GM18951 (cell line): ENCODE data around the gene HYOU1.
"Not testable (repeated sequence)": the region's sequence is repeated elsewhere in the genome, so short reads cannot be mapped to it uniquely, and the experiment has no call there.

Experiments used
- POLR2A ChIP-seq: IDR thresholded peaks from 4 replicates; pipeline ENCODE4 v1.6.1; 2011; ENCODE audit warnings: mild to moderate bottlenecking; ENCODE audit not compliant: insufficient read length, insufficient read depth; ENCODE audit errors: extremely low read depth
- in situ Hi-C: fragments of 300-500 bp; cut with MboI; formaldehyde crosslinking; loops from one replicate; pipeline ENCODE4 v1.12.0; 2022; ENCODE audit warnings: low sequenced_read_pairs, mixed read lengths, inconsistent platforms; ENCODE audit not compliant: unreplicated experiment

The HYOU1 gene

DNA sequence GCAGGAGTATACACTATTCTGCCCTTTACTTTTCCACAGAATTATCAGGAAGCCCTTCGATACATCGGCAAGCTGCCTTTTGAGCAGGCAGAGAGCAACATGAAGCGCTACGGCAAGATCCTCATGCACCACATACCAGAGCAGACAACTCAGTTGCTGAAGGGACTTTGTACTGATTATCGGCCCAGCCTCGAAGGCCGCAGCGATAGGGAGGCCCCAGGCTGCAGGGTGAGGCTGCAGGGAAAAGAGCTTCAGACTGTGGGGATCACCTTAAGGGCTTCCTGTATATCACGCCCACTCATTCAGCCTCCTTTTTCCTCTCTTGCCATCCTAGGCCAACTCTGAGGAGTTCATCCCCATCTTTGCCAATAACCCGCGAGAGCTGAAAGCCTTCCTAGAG, 20.8 kb upstream of the HYOU1 start:
- TF ChIP-seq POLR2A = no peak
- in situ Hi-C loops = no loop called here

DNA sequence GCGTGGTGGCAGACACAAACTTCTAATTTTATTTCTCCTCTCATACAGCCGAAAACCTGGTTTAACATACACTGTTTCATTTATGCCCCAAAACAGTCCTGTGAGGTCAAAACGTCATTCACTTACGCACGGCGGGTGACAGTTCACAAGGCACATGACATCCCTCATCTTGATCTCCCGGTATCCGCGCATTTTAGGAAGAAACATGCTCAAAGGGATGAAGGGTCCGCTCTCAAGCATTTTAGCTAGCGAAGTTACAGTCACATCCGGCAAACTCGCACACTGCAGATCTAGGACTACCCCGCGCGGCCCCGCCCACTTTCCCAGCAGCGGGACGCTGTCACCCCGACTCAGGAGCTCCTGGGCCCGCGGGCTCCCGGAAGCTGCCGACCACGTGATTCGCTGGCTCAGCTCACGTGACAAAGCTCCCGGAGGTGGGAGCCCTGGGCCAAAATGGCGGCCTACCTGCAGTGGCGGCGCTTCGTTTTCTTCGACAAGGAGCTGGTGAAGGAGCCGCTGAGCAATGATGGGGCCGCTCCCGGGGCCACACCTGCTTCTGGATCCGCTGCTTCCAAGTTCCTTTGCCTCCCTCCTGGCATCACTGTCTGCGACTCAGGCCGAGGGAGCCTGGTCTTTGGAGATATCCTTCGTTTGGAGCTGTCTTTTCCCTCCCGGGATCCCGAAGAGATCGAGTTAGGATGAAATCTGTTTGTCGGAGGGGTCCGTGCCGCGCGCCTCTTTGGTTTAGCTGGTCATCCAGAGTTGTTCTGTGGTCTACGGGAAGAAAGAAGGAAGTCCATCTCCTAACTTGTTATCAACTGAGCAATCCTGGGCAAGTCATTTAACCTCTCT, 10.6 kb upstream of the HYOU1 start, which contains the start of gene VPS11:
Gene VPS11 (plus strand): TSS at position 448 of the 852 bp plus-strand sequence. CDS start 6 bp downstream, at position 454.
- in situ Hi-C loops = no loop called here
- TF ChIP-seq POLR2A = peak; percentile 85

DNA sequence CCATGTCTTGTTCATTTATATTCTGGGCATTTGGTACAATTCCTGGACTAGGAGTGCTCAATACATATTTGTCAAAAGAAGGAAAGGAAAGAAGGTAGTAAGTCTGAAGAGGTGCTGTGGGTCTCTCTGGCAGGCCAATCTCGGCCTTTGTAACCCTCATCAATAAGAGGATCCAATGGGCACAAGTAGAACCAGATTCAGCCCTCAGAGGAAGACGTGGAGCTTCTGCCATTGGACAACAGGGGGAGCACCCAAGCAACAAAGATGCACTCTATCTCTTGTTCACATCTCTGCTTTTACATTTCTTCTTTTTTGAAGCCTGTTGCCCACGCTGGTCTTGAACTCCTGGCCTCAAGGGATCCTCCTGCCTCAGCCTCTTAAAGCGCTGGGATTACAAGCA, 8.4 kb upstream of the HYOU1 start:
- TF ChIP-seq POLR2A = no peak
- in situ Hi-C loops = no loop called here

DNA sequence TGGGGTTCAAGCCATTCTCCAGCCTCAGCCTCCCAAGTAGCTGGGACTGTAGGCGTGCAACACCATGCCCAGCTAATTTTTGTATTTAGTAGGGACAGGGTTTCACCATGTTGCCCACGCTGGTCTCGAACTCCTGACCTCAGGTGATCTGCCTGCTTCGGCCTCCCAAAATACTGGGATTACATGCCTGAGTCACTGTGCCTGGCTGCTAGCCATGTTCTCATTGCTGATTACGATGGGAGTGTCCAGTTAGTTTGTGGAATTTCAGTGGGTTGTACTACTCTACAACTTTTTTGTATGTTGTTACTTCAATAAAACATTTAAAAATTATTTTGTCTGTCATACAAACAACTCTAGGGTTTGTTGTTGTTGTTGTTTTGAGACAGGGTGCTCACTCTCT, 5.8 kb upstream of the HYOU1 start:
- in situ Hi-C loops = no loop called here
- TF ChIP-seq POLR2A = no peak

DNA sequence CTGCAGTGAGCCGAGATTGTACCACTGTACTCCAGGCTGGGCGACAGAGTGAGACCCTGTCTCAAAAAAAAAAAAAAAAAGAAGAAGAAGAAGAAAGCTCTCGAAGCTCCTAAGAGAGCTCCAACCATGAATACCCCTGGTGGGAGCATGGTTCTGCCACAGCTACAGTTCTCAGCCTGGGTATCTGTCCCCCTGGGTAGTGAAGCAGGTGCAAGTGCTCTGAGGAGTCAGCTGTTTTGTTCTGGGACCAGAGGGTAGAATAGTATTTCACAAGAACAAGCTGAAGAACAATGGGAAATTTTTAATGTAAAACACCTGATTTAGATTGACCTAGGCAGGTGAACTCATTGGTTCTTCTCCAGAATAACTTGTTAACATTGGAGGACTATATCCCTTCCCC, 4.3 kb upstream of the HYOU1 start:
- in situ Hi-C loops = no loop called here
- no peak for TF ChIP-seq POLR2A

DNA sequence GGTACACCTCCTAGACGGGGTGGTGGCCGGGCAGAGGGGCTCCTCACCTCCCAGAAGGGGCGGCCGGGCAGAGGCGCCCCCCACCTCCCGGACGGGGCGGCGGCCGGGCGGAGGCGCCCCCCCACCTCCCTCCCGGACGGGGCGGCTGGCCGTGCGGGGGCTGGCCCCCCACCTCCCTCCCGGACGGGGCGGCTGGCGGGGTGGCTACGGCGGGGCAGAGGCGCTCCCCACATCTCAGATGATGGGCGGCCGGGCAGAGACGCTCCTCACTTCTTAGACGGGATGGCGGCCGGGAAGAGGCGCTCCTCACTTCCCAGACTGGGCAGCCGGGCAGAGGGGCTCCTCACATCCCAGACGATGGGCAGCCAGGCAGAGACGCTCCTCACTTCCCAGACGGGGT, 2.1 kb upstream of the HYOU1 start:
- in situ Hi-C loops = not testable (repeated sequence)

DNA sequence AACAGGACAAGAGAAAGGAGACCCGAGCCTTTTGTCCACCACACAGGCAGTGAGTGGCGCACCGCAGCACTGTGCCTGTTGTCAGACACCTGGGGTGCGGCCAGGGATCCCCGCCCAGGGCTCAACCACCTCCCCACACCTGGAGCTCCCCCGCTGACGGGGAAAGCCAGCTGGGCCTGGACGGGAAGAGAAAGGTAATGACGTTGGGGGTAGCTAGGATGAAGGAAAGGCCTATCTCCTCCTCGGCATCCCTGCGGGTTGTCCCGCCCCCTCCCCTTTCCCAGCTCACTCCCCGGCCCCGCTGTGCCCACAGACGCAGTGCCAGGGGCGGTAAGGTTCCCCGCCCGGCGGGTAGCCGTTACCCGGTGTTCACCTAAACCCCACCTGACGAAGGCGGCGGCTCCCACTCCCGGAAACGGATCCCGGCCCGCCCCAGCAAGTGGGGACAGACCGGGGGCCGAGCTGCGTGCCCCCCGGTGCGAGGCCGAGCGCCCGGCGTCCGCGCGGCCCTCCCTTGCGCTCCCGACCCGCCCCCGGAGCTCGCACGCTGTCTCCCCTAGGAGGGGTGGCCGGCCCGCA, 495 bp downstream of the HYOU1 start:
- no peak for TF ChIP-seq POLR2A
- in situ Hi-C loops = no loop called here

DNA sequence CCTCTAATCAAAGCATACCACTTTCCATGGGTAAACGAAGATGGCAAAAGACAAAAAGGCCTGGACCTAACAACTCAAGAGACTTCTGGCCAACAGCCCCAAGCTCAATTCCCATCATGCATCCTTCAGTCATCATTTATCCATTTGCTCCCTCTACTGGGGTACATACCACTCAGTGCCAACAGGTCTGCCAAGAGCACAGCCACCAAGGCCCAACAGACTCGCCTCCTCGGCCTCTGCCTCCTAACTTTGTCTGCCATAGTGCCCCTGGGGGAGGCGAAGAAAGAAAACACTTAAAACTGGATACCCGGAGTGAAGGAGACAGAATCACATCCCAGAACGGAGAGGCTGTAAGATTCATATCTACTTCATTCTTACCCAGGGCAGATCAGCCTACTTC, 1.1 kb downstream of the HYOU1 start:
- TF ChIP-seq POLR2A = no peak
- in situ Hi-C loops = no loop called here

DNA sequence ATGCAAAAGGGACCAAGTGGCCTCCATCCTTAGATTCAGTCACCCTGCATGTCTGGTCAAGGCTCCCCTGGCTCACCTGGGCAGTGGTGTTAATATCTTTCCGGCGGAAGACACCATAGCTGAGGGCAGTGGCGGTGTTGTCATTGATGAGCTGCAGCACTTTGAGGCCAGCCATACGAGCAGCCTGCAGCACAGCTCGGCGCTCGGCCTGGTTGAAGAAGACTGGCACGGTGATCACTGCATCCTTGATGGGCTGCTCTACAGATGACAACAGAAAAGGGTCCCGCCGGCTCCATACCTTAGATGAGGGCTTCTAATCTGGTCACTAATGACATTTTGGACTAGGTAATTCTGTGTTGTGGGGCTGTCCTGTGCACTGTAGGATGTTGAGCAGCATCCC, 2.6 kb downstream of the HYOU1 start:
- no peak for TF ChIP-seq POLR2A
- in situ Hi-C loops = no loop called here

DNA sequence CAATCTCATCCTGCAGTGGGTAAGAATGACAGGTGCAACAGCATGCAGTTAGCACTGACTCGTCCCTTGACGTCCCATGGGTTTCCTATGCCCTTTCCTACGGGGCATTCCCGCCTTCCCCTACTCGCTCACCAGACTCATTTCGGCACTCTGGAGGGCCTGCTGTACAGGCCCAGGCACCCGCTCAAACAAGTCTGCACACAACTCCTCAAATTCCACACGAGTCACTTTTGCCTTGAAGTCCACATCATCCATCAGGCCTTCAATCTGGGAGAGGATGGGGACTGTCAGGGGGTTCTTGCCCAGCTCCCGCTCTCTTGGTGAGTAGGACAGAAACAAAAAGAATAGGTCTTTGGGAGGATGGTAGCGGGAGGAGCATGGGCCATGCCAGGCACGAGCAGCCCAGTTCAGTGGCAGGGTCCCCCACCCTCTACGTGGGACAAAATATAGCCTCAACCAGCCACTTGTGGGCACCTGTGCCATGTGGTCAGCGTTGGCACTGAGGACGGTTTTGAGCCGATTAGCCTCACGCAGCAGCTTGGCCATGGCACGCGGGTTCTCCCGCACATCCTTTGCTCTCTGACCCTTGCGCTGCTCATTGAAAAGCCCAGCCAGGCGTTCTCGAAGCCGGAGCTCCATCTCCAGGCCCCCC, 4.7 kb downstream of the HYOU1 start:
- in situ Hi-C loops = no loop called here
- no peak for TF ChIP-seq POLR2A

DNA sequence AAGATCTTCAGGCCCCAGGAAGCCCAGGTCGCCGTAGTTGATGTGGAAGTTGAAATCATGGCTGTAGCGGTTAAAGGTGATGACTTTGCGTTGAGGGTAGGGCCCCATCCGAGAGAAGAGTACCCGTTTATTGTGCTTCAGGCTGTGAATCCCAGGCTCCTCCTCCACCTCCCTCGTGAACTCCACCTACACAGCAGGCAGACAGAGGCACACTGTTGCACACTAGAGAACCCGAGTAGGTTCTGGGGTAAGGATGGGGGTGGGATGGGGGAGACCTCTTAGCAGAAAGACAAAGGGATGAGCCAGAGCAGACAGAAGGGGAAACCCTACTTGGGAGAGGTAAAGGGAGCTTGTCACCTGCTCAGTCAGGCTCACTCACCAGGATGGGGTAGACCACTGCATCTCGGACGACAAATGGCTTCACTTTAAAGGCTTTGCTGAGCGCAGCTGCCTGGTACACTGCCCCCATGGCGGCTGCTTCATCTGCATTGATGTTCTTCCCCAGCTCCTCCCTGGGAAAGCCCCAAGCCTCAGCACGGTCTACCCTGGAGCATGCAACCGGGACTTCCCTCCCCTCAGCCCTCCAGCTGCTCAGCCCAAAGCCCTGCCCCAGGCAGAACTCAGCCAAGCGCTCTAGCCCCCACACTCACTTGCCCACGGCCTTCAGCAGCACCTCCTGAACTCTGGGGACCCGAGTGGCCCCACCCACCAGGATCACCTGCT, 5.4 kb downstream of the HYOU1 start:
- in situ Hi-C loops = no loop called here
- peak; percentile 38 for TF ChIP-seq POLR2A

DNA sequence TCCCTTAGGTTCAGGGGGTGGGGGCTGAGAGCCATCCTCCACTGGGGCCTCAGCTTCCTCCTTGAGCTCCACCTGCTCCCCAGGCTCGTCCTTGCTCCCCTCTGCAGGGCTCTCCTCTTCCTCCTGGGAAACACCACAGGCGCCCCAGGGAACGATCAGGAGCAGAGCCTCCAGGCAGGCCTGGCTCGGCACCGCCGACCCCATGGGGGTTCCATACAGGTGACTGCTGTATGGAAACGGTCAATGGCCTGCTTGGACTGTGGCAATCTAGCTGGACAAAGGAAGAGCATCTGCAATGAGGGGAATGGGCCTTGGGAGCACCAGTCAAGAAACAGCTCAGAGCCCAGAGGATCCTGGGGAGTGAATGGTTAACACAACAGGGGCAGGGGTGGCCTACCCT, 7.9 kb downstream of the HYOU1 start:
- no peak for TF ChIP-seq POLR2A
- in situ Hi-C loops = no loop called here

DNA sequence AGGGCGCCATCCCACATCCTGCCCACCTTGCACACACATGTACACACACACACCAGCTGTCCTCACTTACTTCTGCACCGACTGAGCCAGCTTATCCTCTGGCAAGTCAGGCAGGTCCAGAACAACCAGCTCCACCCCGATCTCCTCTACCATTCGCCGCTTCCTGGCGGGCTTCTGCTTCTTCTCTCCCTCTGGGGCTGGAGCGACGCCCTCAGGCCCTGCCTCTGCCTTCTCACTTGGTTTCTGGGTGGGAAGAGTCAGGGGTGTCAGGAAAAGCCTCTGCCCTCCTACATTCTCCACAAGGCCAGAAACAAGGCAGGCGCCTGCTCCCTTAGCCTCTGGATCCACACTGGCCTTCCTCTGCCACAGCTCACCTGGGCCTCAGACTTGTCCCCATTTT, 8.4 kb downstream of the HYOU1 start:
- in situ Hi-C loops = no loop called here
- TF ChIP-seq POLR2A = no peak
